HG03571 (cell line): ENCODE measurements around the gene MTFMT.
"Not testable (repeated sequence)": the region's sequence is repeated elsewhere in the genome, so short reads cannot be mapped to it uniquely, and the experiment has no call there.

Source experiments
- ATAC-seq: cut with Tn5 transposase; IDR thresholded peaks from one replicate; pipeline ENCODE4 v1.9.1; 2021; ENCODE audit not compliant: unreplicated experiment

MTFMT gene

GRCh38 chr15:65040461-65040860, 11.0 kb upstream of the MTFMT start:
- ATAC-seq, result no peak

- no peak for ATAC-seq
Observed at GRCh38 chr15:65038836-65039235, 9.4 kb upstream of the MTFMT start.

GRCh38 chr15:65038428-65038827, 9.0 kb upstream of the MTFMT start:
- ATAC-seq, result no peak

- ATAC-seq, result no peak
Observed at GRCh38 chr15:65037309-65037708, 7.9 kb upstream of the MTFMT start.

GRCh38 chr15:65034719-65035118, 5.3 kb upstream of the MTFMT start:
- no peak for ATAC-seq

- ATAC-seq, result no peak
Observed at GRCh38 chr15:65033659-65034269, 4.3 kb upstream of the MTFMT start.

- ATAC-seq, result no peak
Observed at GRCh38 chr15:65032801-65033537, 3.5 kb upstream of the MTFMT start.

GRCh38 chr15:65029736-65030208, 333 bp upstream of the MTFMT start:
- no peak for ATAC-seq

- no peak for ATAC-seq
Observed at GRCh38 chr15:65028338-65028737, 1.1 kb downstream of the MTFMT start.

- no peak for ATAC-seq
Observed at GRCh38 chr15:65027593-65027992, 1.8 kb downstream of the MTFMT start.

GRCh38 chr15:65026756-65027155, 2.7 kb downstream of the MTFMT start:
- ATAC-seq, result no peak

- no peak for ATAC-seq
Observed at GRCh38 chr15:65021488-65021887, 8.0 kb downstream of the MTFMT start.

GRCh38 chr15:65020419-65020818, 9.0 kb downstream of the MTFMT start:
- ATAC-seq, result no peak

- ATAC-seq, result not testable (repeated sequence)
Observed at GRCh38 chr15:65011198-65011597, 18.2 kb downstream of the MTFMT start.

GRCh38 chr15:65008983-65009382, 20.5 kb downstream of the MTFMT start:
- no peak for ATAC-seq

- ATAC-seq, result no peak
Observed at GRCh38 chr15:65006876-65007275, 22.6 kb downstream of the MTFMT start.

GRCh38 chr15:65004993-65005392, 24.4 kb downstream of the MTFMT start:
- ATAC-seq, result no peak

GRCh38 chr15:64997745-64998375, 31.6 kb downstream of the MTFMT start:
- no peak for ATAC-seq

GRCh38 chr15:64997066-64997465, 32.4 kb downstream of the MTFMT start:
- no peak for ATAC-seq

- ATAC-seq, result no peak
Observed at GRCh38 chr15:64993290-64993689, 36.1 kb downstream of the MTFMT start.

GRCh38 chr15:64991536-64992135, 37.8 kb downstream of the MTFMT start:
- no peak for ATAC-seq

- ATAC-seq, result no peak
Observed at GRCh38 chr15:64990168-64990470, 39.3 kb downstream of the MTFMT start.
